Measurements from ENCODE around the gene TDRD10.

The TDRD10 gene

DNA sequence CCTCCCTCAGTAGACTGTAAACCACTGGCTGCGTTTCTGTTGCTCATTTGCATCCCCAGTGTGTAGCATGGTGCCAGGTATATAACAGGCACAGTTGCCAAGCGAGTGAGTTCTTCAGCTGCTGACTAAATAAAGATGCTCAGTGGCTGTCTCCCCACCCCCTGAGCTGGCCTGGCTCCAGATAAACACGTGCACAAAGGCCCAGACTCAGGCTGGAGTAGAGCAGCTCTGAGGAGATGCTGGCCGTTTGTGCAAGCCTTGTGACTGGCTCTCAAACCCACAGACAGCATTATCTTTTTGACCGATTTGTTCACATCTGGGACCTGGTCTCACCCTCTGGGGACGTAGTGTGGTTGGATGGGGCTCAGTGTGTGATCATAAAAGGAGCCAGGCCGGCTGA is 72.7 kb downstream of the TDRD10 start:
- in situ Hi-C loops (cut with MboI; ENCODE audit: low sequenced_read_pairs), result loop anchor here (25.0 kb wide), 1 partner anchor 488 kb away; the partner anchor contains the start of genes ADAM15 and EFNA4

DNA sequence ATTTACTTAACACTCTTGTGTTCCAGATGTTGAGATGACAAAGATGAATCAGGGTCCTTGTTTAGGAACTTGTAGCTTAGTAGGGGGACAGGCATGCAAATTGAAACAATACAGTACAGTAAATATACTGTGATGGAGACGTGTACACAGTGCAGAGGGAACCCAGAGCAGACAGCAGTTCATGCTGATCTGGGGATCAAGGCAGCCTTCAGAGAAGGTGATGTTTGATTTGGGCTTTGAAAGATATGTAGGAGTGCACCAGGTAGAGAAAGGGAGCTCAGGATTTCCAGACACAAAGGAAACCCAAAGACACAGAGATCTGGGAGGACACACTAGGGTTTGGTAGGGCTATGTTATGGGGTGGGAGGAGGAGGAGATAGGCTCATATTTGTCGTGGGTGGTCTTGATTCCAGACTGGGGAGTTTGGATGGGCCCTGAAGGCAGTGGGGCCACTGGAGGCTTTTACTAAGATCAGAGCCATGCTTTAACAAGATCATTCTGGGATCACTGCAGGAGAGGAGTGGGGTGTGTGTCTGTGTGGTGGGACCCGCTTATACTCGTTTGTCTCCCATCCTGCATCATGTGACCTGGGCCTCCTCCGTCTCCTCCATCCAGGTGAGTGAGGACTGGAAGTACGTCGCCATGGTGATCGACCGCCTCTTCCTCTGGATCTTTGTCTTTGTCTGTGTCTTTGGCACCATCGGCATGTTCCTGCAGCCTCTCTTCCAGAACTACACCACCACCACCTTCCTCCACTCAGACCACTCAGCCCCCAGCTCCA is 73.3 kb downstream of the TDRD10 start:
- in situ Hi-C loops (cut with MboI; ENCODE audit: low sequenced_read_pairs), result no loop called here

DNA sequence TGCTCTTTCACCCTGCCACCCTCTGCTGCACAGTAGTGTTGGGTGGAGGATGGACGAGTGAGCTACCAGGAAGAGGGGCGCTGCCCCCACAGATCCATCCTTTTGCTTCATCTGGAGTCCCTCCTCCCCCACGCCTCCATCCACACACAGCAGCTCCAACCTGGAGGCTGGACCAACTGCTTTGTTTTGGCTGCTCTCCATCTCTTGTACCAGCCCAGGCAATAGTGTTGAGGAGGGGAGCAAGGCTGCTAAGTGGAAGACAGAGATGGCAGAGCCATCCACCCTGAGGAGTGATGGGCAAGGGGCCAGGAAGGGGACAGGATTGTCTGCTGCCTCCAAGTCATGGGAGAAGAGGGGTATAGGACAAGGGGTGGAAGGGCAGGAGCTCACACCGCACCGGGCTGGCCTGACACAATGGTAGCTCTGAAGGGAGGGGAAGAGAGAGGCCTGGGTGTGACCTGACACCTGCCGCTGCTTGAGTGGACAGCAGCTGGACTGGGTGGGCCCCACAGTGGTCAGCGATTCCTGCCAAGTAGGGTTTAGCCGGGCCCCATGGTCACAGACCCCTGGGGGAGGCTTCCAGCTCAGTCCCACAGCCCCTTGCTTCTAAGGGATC is 74.0 kb downstream of the TDRD10 start:
- in situ Hi-C loops (cut with MboI; ENCODE audit: low sequenced_read_pairs), result no loop called here

DNA sequence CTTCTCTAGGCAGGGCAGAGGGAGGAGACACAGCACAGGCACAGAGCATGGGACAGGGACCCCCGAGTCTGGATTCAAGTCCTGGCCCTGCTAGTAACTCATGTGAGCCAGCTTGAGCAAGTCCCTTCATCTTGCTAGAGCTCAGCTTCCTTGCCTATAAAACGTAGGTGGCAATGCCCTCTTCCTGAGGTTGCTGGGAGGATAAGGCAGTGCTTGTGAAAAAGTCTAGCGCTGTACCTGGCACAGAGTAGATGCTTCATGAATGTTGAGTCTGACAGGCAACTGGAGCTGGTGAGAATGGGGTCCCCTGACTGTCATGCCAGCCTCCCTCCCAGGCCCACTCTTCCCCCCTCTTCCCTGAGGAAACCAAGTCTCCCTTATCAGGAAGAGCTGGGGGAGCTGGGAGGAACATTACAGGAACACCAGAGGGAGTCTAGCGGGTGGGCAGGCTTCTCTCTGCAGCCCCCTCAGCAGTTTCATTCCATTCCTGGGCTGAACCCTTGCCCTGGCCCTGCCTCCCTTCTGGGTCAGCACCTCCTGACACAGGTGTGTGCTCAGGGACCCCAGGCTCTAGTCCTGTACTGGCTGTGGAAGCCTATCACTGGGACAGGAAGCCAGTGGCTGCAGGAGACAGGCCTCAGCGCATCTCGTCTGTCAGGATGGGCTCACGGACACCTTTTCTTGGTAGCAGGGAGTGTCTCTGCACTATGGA is 75.5 kb downstream of the TDRD10 start:
- in situ Hi-C loops (cut with MboI; ENCODE audit: low sequenced_read_pairs), result no loop called here

DNA sequence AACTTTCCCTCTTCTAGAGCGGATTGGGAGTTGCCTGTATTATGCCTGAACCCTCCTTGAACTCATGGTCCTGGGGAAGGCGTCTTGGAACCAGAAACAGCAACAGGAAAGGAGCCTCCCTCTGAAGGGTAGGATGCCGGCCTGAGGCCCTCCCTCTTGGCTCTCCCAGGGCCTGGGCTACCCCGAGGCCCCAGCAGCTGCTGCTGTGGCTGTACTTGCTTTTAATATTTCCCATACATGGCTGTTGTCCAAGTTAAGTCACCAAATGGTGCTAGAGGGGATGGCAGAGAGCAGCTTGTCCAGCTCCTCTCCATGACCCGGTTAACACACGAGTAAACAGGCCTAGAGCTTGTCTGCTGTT is 76.0 kb downstream of the TDRD10 start:
- in situ Hi-C loops (cut with MboI; ENCODE audit: low sequenced_read_pairs), result no loop called here

DNA sequence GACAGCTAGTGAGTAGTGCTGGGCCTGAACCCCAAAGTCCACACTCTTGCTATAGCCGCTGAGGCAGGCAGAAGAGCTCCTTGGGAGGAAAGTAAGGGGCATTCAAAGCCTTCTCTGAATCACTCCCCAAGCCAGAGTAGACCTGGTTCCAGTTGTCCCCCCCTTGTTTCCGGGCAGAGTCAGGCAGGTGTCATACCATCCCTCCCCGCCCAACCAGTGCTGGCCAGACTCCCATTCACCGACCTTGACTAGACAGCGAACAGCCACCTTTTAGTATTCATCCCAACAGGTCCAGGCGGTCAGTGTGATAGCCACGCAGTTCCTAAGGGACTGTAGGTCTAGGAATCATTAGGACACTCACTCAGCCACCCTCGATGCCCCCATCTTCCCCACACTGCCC is 77.4 kb downstream of the TDRD10 start:
- in situ Hi-C loops (cut with MboI; ENCODE audit: low sequenced_read_pairs), result no loop called here

DNA sequence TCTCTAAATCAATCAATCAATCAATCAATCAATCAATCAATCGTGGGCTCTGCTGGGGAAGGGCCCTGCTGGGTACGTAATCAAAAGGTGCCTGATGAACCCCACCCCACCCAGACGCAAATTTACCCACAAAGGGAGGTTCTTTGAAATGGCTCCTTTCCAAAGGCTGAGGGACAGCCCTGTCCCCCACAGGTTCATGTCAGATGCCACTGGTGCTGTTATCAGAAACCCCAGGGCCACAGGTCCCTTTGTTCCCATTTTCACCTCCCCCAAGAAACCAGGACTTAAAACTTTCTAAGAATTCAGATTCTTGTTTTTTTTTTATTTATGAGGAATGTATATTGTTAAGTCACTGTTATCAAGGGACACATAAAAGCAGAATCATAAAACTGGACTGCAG is 79.7 kb downstream of the TDRD10 start:
- in situ Hi-C loops (cut with MboI; ENCODE audit: low sequenced_read_pairs), result no loop called here

DNA sequence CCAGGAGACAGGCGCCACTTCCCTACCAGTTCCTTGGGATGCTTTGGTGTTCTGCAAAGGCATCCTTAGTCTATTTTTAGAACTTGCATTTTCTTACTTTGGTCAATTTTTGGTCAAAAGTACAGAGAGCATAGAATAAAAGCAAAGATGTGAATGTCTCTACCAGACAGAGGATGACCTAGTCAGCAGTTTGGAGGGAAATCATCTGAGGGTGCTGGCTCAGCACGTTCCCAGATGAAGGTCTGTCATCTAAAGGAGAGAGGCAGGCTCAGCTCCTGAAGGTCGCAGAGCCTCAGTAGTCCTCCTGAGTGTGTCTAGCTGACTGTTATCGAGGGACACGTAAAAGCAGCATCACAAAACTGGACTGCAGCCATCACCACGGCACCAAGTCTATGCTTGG is 80.9 kb downstream of the TDRD10 start:
- in situ Hi-C loops (cut with MboI; ENCODE audit: low sequenced_read_pairs), result no loop called here

DNA sequence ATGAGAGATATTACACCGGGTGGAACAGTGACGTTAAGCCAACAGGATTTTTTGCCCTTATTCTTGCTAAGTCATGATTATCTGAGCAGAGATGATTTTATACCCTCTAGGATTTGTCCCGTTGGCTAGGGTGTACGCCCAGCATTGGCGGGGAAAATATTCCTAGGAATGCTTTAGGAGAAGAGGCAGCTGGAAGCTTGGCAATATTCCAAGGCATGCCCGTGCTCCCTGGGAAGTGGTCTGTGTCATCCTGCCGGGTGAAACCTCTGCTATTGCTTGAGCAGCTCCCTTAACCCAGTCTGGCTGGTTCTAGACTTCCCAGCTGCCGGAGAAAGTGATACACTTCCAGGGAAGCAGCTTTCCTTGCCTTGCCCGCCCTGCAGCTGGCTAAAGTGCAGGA is 81.8 kb downstream of the TDRD10 start:
- in situ Hi-C loops (cut with MboI; ENCODE audit: low sequenced_read_pairs), result no loop called here

DNA sequence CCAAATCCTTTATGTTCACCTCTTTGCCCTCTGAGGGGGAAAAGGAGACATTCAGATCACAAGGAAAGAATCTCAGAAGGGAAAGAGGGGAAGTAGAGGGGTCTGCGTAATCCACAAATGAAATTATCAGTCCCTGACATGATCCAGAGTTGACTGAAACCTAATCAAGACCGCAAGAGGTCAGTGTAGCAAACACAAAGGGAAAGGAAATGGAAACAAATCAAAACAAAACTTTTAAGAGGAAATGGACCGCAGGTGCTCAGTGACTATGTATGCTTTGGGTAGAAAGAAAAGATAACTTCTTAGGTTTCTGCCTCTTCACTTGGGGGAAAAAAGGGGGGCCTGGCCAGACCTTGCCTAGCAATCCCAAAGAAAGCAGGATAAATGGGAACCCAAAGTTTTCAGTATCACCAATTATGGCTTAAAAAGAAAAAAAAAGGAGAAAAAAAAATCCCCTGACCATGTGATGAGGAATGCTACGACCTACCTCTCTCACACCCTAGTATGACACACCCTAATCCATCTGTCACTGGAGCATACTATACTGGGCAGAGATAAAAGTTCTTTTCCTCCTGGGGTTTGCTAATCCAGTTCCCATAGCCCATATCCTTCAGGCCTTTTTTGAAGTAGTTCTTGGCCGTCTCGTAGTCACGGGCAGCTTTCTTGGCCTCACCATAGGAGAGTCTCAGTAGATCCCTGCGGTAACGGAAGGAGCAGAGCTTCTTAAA is 82.4 kb downstream of the TDRD10 start:
- in situ Hi-C loops (cut with MboI; ENCODE audit: low sequenced_read_pairs), result no loop called here

DNA sequence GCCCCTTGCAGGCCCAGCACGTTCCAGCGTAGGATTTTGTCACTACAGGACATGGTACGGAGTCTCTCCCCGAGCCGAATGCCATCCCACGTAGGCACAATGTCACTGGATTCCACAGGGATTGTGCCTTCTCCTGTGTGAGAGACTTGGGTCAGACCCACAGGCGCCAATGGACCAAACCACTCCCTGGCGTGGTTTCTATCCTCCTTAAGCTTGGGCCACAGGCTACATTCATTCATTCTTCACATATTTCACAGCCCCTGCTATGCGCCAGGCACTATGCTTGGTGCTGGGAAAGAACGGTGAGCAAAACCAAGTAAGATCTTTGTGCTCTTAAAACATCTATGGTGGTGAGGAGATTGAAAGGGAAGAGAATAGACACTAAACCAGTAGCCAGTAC is 84.2 kb downstream of the TDRD10 start:
- in situ Hi-C loops (cut with MboI; ENCODE audit: low sequenced_read_pairs), result no loop called here

DNA sequence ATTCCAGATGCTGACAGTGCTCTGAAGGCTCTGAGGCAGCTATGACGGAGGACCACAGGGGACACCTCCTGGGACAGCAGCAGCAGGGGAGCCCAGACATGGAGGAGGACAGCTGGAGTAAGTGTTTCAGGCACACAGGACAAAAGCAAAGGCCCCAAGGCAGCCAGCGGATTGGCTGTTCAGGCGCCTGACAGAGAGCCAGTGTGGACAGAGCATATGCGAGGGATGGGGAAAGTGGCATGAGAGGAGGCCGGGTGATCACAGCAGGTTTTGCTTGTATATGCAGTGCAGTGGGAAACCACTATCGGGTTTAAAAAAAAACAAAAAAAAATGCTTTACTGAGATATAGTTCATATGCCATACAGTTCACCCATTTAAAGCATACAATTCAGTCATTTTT is 84.6 kb downstream of the TDRD10 start:
- in situ Hi-C loops (cut with MboI; ENCODE audit: low sequenced_read_pairs), result no loop called here

DNA sequence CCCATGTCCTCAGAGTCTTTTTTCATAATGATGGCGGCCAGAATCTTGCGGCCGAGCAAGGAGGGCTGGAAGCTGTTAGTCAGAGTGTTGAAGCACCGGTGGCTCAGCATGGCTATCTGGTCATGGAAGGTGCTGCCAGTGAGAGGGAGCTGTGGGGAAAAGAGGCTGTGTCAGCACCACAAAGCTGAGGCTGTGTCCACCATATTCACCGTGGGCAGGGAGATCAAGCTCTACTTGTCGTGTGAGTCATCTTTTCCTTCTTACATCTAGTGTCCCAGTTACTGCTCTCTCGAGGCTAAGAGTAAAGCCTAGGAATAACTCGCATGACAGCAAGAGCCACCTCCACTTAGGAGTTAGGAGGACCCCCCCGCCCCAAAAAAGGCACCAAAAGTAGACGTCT is 87.8 kb downstream of the TDRD10 start:
- in situ Hi-C loops (cut with MboI; ENCODE audit: low sequenced_read_pairs), result no loop called here

DNA sequence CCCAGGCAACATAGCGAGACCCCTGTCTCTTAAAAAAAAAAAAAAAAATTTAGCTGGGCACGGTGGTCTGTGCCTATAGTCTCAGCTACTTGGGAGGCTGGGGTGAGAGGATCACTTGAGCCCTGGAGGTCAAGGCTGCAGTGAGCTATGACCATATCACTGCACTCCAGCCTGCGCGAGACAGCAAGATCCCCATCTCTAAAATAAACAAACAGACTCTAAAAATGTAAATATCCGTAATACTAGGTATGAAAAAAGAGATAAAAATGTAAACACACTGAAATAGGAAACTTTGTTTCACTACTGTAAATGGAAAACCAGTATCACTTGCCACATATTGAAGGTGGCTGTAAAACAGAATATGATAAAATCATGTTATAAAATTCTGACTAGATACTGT is 88.7 kb downstream of the TDRD10 start:
- in situ Hi-C loops (cut with MboI; ENCODE audit: low sequenced_read_pairs), result no loop called here

DNA sequence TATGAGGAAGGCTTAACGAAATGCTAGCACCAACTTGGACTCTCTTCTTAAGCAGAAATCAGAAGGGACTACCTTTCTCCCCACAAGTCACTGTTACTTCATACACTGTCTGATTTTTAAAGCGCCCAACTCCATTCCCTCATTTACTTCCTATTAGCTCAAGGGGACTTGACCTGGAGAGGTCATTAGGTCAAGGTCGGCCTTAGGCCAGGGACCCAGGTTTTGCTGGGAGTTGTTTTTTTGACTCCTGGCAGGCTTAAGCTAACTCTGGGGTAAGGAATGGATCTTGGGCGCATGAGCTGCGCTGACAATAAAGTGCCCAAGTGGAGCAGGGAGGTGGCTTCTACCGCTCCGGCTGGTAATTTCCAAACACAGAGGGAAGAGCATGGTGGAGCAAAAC is 89.2 kb downstream of the TDRD10 start:
- in situ Hi-C loops (cut with MboI; ENCODE audit: low sequenced_read_pairs), result no loop called here

DNA sequence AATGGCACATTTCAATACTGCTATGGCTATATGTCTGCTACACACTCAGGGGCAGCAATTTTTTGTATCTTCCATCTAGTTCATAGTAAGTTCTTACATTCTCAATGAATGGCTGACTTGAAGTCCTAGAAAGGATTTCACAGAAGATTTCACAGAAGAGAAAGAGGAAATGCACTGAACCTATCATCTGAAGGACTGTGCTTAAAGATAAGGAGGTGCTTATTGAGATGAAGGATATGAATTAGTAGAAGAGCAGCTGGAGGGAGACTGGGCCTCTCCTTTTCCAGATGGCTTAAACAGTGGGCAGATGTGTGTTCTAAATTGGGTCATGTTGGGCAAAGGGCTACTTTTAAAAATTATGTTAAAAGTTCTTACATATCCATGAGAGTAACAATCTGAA is 91.4 kb downstream of the TDRD10 start:
- in situ Hi-C loops (cut with MboI; ENCODE audit: low sequenced_read_pairs), result no loop called here

DNA sequence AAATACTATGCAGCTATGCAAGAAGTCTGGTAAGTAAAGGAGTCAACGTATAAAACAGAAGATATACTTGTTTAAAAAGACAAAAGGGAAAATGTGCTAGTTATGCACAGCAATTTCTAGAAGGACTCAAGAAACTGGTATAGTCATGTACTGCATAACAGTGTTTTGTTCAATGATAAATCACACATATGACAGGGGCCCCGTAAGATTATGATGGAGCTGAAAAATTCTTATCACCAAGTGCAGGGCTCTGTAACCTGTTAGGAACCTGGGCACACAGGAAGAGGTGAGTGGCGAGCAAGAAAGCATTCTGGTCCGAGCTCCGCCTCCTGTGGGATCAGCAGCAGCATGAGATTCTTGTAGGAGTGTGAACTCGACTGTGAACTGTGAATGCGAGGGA is 92.8 kb downstream of the TDRD10 start:
- in situ Hi-C loops (cut with MboI; ENCODE audit: low sequenced_read_pairs), result no loop called here

DNA sequence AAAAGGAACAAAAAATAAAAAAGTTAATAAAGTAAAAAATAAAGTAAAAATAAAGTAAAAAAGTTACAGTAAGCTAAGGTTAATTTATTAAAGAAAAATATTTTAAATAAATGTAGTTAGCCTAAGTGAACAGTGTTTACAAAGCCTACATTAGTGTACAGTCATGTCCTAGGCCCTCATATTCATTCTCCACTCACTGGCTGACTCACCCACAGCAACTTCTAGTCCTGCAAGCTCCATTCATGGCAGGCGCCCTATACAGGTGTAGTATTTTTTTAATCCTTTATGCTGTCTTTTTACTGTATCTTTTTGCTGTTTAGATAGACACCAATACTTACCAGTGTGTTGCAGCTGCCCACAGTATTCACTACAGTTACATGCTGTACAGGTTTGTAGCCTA is 93.6 kb downstream of the TDRD10 start:
- in situ Hi-C loops (cut with MboI; ENCODE audit: low sequenced_read_pairs), result no loop called here
